ENCODE results near the gene MRPL39.

MRPL39 gene

DNA sequence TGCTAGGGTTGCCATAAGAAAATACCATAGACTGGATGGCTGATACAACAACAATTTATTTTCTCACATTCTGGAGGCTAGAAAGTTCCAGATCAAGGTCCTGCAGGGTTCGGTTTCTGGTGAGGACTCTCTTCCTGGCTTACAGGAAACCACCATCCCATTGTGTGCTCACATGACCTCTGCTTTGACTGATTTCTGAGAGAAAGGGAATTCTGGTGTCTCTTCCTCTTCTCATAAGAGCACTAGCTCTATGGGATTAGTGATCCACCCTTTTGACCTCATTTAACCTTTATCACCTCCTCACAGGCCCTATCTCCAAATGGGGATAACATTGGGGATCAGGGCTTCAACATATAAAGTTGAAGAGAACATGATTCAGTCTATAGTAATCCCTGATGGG lies 47.5 kb downstream of the MRPL39 start:
- TF ChIP-seq, protein P1, sequence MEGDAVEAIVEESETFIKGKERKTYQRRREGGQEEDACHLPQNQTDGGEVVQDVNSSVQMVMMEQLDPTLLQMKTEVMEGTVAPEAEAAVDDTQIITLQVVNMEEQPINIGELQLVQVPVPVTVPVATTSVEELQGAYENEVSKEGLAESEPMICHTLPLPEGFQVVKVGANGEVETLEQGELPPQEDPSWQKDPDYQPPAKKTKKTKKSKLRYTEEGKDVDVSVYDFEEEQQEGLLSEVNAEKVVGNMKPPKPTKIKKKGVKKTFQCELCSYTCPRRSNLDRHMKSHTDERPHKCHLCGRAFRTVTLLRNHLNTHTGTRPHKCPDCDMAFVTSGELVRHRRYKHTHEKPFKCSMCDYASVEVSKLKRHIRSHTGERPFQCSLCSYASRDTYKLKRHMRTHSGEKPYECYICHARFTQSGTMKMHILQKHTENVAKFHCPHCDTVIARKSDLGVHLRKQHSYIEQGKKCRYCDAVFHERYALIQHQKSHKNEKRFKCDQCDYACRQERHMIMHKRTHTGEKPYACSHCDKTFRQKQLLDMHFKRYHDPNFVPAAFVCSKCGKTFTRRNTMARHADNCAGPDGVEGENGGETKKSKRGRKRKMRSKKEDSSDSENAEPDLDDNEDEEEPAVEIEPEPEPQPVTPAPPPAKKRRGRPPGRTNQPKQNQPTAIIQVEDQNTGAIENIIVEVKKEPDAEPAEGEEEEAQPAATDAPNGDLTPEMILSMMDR (IDR thresholded peaks at IDR 0.05; ENCODE audit: low read depth, low read length, missing control alignments): no peak
- H3K4me3 ChIP-seq (replicated peaks; ENCODE audit: low read depth, low read length): no peak overlapping the region
- no peak for DNase-seq (ENCODE audit: extremely low read depth, low read depth)

DNA sequence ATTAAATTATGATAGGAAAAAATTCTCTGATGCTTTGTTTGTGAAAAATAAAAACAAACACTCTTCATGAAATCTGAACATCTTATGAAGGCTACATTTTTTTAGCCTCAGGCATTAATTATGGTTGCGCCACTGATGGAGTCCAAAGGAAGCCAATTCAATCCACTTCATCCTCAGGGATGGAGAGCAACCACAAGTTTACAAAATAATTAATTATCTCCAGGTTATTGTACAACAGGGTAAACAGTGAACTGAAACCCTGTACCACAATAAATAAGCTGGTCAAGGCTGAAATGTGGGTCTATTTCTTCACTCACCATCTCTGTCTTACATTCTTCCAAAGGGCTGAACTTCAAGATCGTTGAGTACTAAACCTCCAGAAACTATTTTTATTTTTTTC lies 49.2 kb downstream of the MRPL39 start:
- TF ChIP-seq, protein P1 (IDR thresholded peaks at IDR 0.05; ENCODE audit: low read depth, low read length, missing control alignments): no peak
- no peak overlapping the region for H3K4me3 ChIP-seq (replicated peaks; ENCODE audit: low read depth, low read length)
- no peak for DNase-seq (ENCODE audit: extremely low read depth, low read depth)

DNA sequence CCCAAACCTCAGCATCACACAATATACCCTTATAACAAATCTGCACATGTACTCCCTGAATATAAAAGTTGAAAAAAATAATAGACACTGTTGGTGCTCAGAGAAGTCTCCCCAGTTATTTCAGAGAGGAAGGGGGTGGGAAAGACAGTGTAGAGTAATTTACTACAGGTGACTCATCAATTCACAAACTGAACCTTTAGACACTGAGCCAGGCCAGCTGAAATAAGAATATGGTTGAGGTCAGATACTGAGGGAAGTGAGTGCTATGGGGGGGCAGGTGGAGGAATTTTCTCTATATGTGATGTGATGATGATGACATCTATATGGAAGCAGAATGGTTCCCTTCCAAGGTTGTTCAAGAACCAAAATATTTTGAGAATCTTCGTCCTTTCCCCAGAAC lies 50.1 kb downstream of the MRPL39 start:
- no peak overlapping the region for H3K4me3 ChIP-seq (replicated peaks; ENCODE audit: low read depth, low read length)
- DNase-seq (ENCODE audit: extremely low read depth, low read depth): no peak
- TF ChIP-seq, protein P1 (IDR thresholded peaks at IDR 0.05; ENCODE audit: low read depth, low read length, missing control alignments): no peak

DNA sequence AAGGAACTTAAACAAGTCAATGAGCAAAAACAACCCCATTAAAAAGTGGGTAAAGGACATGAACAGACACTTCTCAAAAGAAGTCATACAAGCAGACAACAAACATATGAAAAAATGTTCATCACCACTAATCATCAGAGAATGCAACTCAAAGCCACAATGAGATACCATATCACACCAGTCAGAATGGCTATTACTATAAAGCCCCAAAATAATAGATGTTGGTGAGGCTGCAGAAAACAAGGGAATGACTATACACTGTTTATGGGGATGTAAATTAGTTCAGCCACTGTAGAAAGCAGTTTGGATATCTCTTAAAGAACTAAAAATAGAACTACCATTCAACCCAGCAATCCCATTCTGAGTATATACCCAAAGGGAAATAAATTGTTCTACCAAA lies 51.2 kb downstream of the MRPL39 start:
- no peak for DNase-seq (ENCODE audit: extremely low read depth, low read depth)
- H3K4me3 ChIP-seq (replicated peaks; ENCODE audit: low read depth, low read length): no peak overlapping the region
- TF ChIP-seq, protein P1 (IDR thresholded peaks at IDR 0.05; ENCODE audit: low read depth, low read length, missing control alignments): no peak

DNA sequence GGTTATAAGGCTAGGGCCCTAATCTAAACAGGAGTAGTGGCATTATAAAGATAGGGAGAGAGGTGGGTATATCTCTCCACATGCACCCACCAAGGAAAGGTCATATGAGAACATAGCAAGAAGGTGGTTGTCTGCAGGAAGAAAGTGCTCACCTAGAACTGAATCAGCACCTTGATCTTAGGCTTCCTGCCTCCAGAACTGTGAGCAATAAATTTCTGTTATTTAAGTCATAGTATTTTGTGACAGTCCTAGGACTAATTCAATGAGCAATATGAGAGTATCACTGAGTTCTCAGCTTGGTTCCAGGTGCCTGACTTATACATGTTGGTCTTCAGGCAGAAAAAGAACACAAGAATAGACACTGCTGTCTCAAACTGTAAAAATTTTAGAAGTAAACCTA lies 51.8 kb downstream of the MRPL39 start:
- no peak overlapping the region for H3K4me3 ChIP-seq (replicated peaks; ENCODE audit: low read depth, low read length)
- no peak for DNase-seq (ENCODE audit: extremely low read depth, low read depth)

GRCh38 chr21:25552856-25553255 lies 54.4 kb downstream of the MRPL39 start:
- DNase-seq (ENCODE audit: extremely low read depth, low read depth): no peak
- TF ChIP-seq, protein P1 (IDR thresholded peaks at IDR 0.05; ENCODE audit: low read depth, low read length, missing control alignments): no peak
- no peak overlapping the region for H3K4me3 ChIP-seq (replicated peaks; ENCODE audit: low read depth, low read length)

More for the DNA sequence above, 51.8 kb downstream of the MRPL39 start:
- TF ChIP-seq, protein P1 (IDR thresholded peaks at IDR 0.05; ENCODE audit: low read depth, low read length, missing control alignments): no peak

DNA sequence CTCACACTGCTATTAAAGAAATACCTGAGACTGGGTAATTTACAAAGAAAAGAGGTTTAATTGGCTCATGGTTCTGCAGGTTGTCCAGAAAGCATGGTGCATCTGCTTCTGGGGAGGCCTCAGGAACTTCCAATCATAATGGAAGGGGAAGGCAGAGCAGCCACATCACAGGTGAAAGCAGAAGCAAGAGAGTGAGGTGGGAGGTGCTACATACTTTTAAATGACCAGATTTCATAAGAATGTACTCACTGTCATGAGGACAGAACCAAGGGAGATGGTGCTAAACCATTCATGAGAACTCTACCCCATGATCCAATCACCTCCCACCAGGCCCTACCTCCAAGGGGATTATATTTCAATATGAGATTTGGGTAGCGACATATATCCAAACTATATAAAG lies 55.7 kb downstream of the MRPL39 start:
- DNase-seq (ENCODE audit: extremely low read depth, low read depth): no peak
- TF ChIP-seq, protein P1 (IDR thresholded peaks at IDR 0.05; ENCODE audit: low read depth, low read length, missing control alignments): no peak
- H3K4me3 ChIP-seq (replicated peaks; ENCODE audit: low read depth, low read length): no peak overlapping the region

Data from HFF-Myc (cell line).